AG04449 (cell line): ENCODE results near the gene LATS2.

Experiments
- CTCF ChIA-PET: fragments of 350-600 bp; formaldehyde crosslinking; extraction: SDS; loops from one replicate; lab custom pipeline; 2021; ENCODE audit warnings: antibody characterized with exemption; lab: Yijun Ruan, JAX
- POLR2A ChIA-PET: fragments of 400-600, 350-600 bp; formaldehyde crosslinking; extraction: SDS; loops from one replicate; lab custom pipeline; 2020; ENCODE audit warnings: antibody characterized with exemption, inconsistent platforms; lab: Yijun Ruan, JAX
- DNase-seq: peaks from one replicate; pipeline ENCODE4 v3.0.0-alpha.2; 2010; ENCODE audit warnings: low read depth, low spot score
- H3K4me3 ChIP-seq: 2 replicates; pipeline ENCODE4 v1.5.1; 2011; ENCODE audit warnings: low read depth, mild to moderate bottlenecking, control low read depth, low read length
- TF ChIP-seq, protein P1 (sequence below): IDR thresholded peaks from one replicate; pipeline ENCODE4 v1.5.1; 2011; ENCODE audit warnings: mild to moderate bottlenecking, moderate library complexity, low read length, control low read depth, inconsistent platforms; ENCODE audit not compliant: insufficient read depth; ENCODE audit errors: missing control alignments

Gene LATS2

GRCh38 chr13:21033212-21033840, 28.1 kb downstream of the LATS2 start:
- POLR2A ChIA-PET = no interaction called here
- CTCF ChIA-PET = interaction anchor here (1.3 kb wide), 1 partner anchor 17 kb away, joined by 4 read pairs; no protein-coding TSS in a partner anchor

DNA sequence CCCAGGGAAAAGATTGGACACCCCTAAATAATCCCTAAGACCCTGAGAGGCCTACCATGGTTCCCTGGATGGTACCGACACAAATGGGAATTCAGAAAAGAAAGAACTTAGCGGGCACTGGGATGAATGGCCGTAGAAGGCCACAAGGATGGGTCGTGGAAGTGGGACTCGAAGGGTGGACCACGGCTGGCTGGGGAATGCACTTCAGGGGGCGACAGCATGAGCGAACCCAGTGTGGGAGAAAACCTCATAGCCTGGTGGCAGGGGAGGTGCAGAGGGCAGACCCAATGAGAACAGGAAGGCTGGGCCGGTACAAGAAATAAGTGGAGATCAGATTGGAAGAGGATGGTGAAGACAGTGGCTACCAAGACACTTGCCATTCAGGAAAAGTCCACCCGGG, 28.7 kb downstream of the LATS2 start:
- TF ChIP-seq, protein P1, sequence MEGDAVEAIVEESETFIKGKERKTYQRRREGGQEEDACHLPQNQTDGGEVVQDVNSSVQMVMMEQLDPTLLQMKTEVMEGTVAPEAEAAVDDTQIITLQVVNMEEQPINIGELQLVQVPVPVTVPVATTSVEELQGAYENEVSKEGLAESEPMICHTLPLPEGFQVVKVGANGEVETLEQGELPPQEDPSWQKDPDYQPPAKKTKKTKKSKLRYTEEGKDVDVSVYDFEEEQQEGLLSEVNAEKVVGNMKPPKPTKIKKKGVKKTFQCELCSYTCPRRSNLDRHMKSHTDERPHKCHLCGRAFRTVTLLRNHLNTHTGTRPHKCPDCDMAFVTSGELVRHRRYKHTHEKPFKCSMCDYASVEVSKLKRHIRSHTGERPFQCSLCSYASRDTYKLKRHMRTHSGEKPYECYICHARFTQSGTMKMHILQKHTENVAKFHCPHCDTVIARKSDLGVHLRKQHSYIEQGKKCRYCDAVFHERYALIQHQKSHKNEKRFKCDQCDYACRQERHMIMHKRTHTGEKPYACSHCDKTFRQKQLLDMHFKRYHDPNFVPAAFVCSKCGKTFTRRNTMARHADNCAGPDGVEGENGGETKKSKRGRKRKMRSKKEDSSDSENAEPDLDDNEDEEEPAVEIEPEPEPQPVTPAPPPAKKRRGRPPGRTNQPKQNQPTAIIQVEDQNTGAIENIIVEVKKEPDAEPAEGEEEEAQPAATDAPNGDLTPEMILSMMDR = no peak
- ChIA-PET POLR2A (no interaction called here), CTCF (no interaction called here)
- DNase-seq = no peak
- no peak overlapping the region for H3K4me3 ChIP-seq

More at GRCh38 chr13:21033212-21033840, 28.1 kb downstream of the LATS2 start:
- TF ChIP-seq, protein P1 = no peak
- DNase-seq = no peak
- no peak overlapping the region for H3K4me3 ChIP-seq

DNA sequence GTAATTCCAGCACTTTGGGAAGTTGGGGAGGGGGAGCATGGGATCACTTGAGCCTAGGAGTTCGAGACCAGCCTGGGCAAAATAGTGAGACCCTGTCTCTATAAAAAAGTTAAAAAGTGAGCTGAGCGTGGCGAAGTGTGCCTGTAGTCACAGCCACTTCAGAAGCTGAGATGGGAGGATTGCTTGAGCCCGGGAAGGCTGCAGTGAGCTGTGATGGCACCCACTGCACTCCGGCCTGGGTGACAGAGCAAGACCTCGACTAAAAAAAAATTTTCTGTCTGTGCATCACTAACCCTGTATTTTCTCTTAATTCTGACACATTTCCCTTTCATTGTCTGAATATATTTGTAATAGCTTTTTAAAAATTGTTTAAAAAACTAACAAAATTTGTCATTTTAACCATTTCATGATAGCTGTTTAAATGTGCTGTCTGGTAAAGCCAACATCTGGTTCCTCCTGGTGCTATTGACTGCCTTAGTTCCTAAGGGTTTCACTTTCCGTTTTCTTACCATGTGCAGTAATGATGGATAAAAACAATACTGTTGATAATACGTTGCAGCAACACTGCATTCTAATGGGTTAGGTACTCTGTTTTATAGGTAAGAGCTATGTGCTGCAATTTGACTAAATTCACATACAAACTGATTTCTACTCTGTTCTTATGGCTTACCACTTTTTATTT, 29.7 kb downstream of the LATS2 start:
- POLR2A ChIA-PET = no interaction called here
- no peak for DNase-seq
- no peak overlapping the region for H3K4me3 ChIP-seq
- CTCF ChIA-PET = interaction anchor here (0.6 kb wide), 1 partner anchor 13 kb away, joined by 3 read pairs; no protein-coding TSS in a partner anchor
- TF ChIP-seq, protein P1 = no peak

GRCh38 chr13:21025539-21025938, 35.8 kb downstream of the LATS2 start:
- H3K4me3 ChIP-seq = no peak overlapping the region
- TF ChIP-seq, protein P1 = no peak
- POLR2A ChIA-PET = no interaction called here
- CTCF ChIA-PET = no interaction called here
- DNase-seq = no peak

GRCh38 chr13:21022056-21022979, 39.1 kb downstream of the LATS2 start:
- ChIA-PET POLR2A (interaction anchor here (0.8 kb wide), 1 partner anchor 124 kb away, joined by 4 read pairs; no protein-coding TSS in a partner anchor), CTCF (interaction anchor here (1.4 kb wide), 1 partner anchor 111 kb away, joined by 3 read pairs; no protein-coding TSS in a partner anchor)
- no peak overlapping the region for H3K4me3 ChIP-seq
- no peak for DNase-seq
- TF ChIP-seq, protein P1 = no peak
